Measurements from ENCODE around the gene MED28. TPM values are rescaled to one million over a fixed set of nuclear protein-coding genes. Genes with fewer than 3 reads are reported as not detected.

MED28 gene
- total and polyA plus RNA-seq, 10 of the 15 experiments (the other 5 are each of a cell fraction or from before 2014, with no cell fraction given), result 19.9 to 77.4 (median 52.0) TPM

DNA sequence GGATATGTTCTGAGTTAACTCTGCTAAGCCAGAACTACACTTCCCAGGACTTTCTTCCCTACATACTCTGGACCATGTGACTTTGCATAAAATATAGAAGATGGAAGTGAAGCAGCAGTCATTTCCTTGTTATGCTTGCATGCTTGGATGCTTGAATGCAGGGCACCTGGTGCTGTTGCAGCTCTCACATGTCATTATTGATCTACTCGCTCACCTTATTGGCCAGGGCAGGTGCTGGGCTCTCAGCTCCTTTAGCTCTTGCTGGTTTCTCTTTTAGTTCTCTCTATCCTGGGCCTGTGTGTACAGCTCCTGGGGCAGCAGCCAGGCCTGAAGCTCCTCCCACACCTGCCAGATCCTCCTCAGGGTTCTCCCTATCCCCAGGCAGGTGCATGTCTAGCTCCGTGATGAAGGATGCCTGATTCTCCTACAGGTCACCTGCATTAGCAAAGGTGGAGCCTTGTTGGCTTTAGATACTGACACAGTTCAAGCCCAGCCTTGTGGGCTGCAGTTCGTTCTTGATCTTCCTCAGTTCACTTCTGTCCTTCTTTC is 53.3 kb downstream of the MED28 start:
- no peak overlapping the region for H3K4me2 ChIP-seq (ENCODE audit: control insufficient read depth, insufficient read depth)
- H4K20me1 ChIP-seq (ENCODE audit: control insufficient read depth, insufficient read depth), result no peaks in the 10 kb centered on the region
- no peak overlapping the region for H3K9ac ChIP-seq (ENCODE audit: control insufficient read depth, insufficient read depth, low read length)
- no peaks in the 10 kb centered on the region for H3K27me3 ChIP-seq (replicated peaks in 1 of 2; ENCODE audit: control insufficient read depth in 2 of 2, insufficient read depth in 2 of 2, low read length in 1 of 2)
- WGBS (ENCODE audit: insufficient coverage, insufficient replicate concordance, low lambda C conversion rate, missing lambda C conversion rate), result 33% methylated on average over 3 of the region's 3 CpGs
- ATAC-seq (no peak), FAIRE-seq (no peak), DNase-seq (ENCODE audit: low read depth, low spot score) (no peak)
- in situ Hi-C loops (cut with MboI), result no loop called here
- no TSS peak for BruUV-seq (replicated peaks)
- no peak overlapping the region for H3K4me3 ChIP-seq
- RAD21 ChIA-PET (ENCODE audit: unreplicated experiment), result no interaction called here
- H3K9me3 ChIP-seq (replicated peaks; ENCODE audit: control insufficient read depth, insufficient read depth, low read length), result no peaks in the 10 kb centered on the region; the same call in 2 of the 3 replicates
- no peak overlapping the region for H3K27ac ChIP-seq (ENCODE audit: control insufficient read depth, insufficient read depth)
- intact Hi-C loops (cut with micrococcal nuclease; ENCODE audit: unreplicated experiment), result loop anchor here (5.0 kb wide), 1 partner anchor 140 kb away; no protein-coding TSS in a partner anchor
- H3K36me3 ChIP-seq (ENCODE audit: control insufficient read depth in 2 of 2, insufficient read depth in 2 of 2, low read length in 1 of 2), result no peaks in the 10 kb centered on the region
- POLR2A ChIA-PET, result no interaction called here
- TF ChIP-seq RAD51 (IDR thresholded peaks at IDR 0.05) (no peak), GATAD2B (conservative IDR thresholded peaks at IDR 0.05; ENCODE audit: low read depth) (no peak), TCF3 (IDR thresholded peaks at IDR 0.05; ENCODE audit: borderline replicate concordance, insufficient read depth, low read depth, low read length) (no peak), ZZZ3 (IDR thresholded peaks at IDR 0.05; ENCODE audit: control insufficient read depth, insufficient read length, low read depth) (no peak)
- TF ChIP-seq, protein P1, sequence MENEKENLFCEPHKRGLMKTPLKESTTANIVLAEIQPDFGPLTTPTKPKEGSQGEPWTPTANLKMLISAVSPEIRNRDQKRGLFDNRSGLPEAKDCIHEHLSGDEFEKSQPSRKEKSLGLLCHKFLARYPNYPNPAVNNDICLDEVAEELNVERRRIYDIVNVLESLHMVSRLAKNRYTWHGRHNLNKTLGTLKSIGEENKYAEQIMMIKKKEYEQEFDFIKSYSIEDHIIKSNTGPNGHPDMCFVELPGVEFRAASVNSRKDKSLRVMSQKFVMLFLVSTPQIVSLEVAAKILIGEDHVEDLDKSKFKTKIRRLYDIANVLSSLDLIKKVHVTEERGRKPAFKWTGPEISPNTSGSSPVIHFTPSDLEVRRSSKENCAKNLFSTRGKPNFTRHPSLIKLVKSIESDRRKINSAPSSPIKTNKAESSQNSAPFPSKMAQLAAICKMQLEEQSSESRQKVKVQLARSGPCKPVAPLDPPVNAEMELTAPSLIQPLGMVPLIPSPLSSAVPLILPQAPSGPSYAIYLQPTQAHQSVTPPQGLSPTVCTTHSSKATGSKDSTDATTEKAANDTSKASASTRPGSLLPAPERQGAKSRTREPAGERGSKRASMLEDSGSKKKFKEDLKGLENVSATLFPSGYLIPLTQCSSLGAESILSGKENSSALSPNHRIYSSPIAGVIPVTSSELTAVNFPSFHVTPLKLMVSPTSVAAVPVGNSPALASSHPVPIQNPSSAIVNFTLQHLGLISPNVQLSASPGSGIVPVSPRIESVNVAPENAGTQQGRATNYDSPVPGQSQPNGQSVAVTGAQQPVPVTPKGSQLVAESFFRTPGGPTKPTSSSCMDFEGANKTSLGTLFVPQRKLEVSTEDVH (IDR thresholded peaks at IDR 0.05; ENCODE audit: low read depth, partially characterized antibody), result no peak
- SMC1A ChIA-PET (ENCODE audit: uncharacterized antibody, unreplicated experiment), result no interaction called here
- CTCF ChIA-PET, result no interaction called here
- H2AFZ ChIP-seq (ENCODE audit: control insufficient read depth, low read depth, low read length), result no peak overlapping the region
- H3K79me2 ChIP-seq (ENCODE audit: control insufficient read depth, insufficient read depth, low read length), result no peaks in the 10 kb centered on the region
- H3K4me1 ChIP-seq (ENCODE audit: control insufficient read depth, insufficient read depth, low read length), result peaks cover 8% of the 10 kb centered on the region

Measured in GM12878 (cell line).